Measurements from ENCODE around the gene FAM120AOS.
A peak's percentile ranks its signal among the peaks of the same experiment; 100 is the strongest.

The FAM120AOS gene

GRCh38 chr9:93453047-93453914 is at the start of gene FAM120AOS:
Gene FAM120AOS (minus strand): TSS chr9:93453581. CDS start chr9:93452709, 872 bp downstream.
- DNase-seq (ENCODE audit: low spot score) = peak; percentile 92

GRCh38 chr9:93501406-93501805 is 48.0 kb upstream of the FAM120AOS start:
- no peak for DNase-seq (ENCODE audit: low spot score)

- DNase-seq (ENCODE audit: low spot score) = no peak
These were observed 47.4 kb upstream of the FAM120AOS start for GRCh38 chr9:93500571-93501298.

GRCh38 chr9:93496285-93496684 is 42.9 kb upstream of the FAM120AOS start:
- no peak for DNase-seq (ENCODE audit: low spot score)

- no peak for DNase-seq (ENCODE audit: low spot score)
These were observed 40.6 kb upstream of the FAM120AOS start for GRCh38 chr9:93493949-93494348.

- no peak for DNase-seq (ENCODE audit: low spot score)
These were observed 38.9 kb upstream of the FAM120AOS start for GRCh38 chr9:93492327-93492726.

- DNase-seq (ENCODE audit: low spot score) = no peak
These were observed 38.3 kb upstream of the FAM120AOS start for GRCh38 chr9:93491593-93492232.

GRCh38 chr9:93488244-93488643 is 34.9 kb upstream of the FAM120AOS start:
- no peak for DNase-seq (ENCODE audit: low spot score)

GRCh38 chr9:93486268-93486667 is 32.9 kb upstream of the FAM120AOS start:
- DNase-seq (ENCODE audit: low spot score) = no peak

- no peak for DNase-seq (ENCODE audit: low spot score)
These were observed 30.1 kb upstream of the FAM120AOS start for GRCh38 chr9:93483497-93483896.

GRCh38 chr9:93480728-93481324 is 27.4 kb upstream of the FAM120AOS start:
- no peak for DNase-seq (ENCODE audit: low spot score)

GRCh38 chr9:93480262-93480661 is 26.9 kb upstream of the FAM120AOS start:
- DNase-seq (ENCODE audit: low spot score) = no peak

- DNase-seq (ENCODE audit: low spot score) = no peak
These were observed 26.3 kb upstream of the FAM120AOS start for GRCh38 chr9:93479726-93480125.

- DNase-seq (ENCODE audit: low spot score) = no peak
These were observed 24.0 kb upstream of the FAM120AOS start for GRCh38 chr9:93477397-93477796.

- no peak for DNase-seq (ENCODE audit: low spot score)
These were observed 23.5 kb upstream of the FAM120AOS start for GRCh38 chr9:93476924-93477323.

- DNase-seq (ENCODE audit: low spot score) = no peak
These were observed 22.5 kb upstream of the FAM120AOS start for GRCh38 chr9:93475856-93476255.

GRCh38 chr9:93475108-93475507 is 21.7 kb upstream of the FAM120AOS start:
- no peak for DNase-seq (ENCODE audit: low spot score)

- no peak for DNase-seq (ENCODE audit: low spot score)
These were observed 20.0 kb upstream of the FAM120AOS start for GRCh38 chr9:93473411-93473810.

- no peak for DNase-seq (ENCODE audit: low spot score)
These were observed 17.7 kb upstream of the FAM120AOS start for GRCh38 chr9:93471124-93471523.

- no peak for DNase-seq (ENCODE audit: low spot score)
These were observed 17.0 kb upstream of the FAM120AOS start for GRCh38 chr9:93470391-93470790.

GRCh38 chr9:93468763-93469456 is 15.5 kb upstream of the FAM120AOS start:
- peak; percentile 49 for DNase-seq (ENCODE audit: low spot score)

GRCh38 chr9:93467462-93467861 is 14.1 kb upstream of the FAM120AOS start:
- DNase-seq (ENCODE audit: low spot score) = no peak

Measured in D341Med (cell line).